HG03135 (cell line): ENCODE measurements around the gene KLF4.

Experiments
- ATAC-seq: cut with Tn5 transposase; IDR thresholded peaks from one replicate; pipeline ENCODE4 v1.9.1; 2021; ENCODE audit warnings: mild to moderate bottlenecking, moderate library complexity; ENCODE audit not compliant: unreplicated experiment

The KLF4 gene

GRCh38 chr9:107460153-107461023, 29.2 kb downstream of the KLF4 start:
- ATAC-seq: no peak

- no peak for ATAC-seq
Measured at GRCh38 chr9:107455425-107456135, 34.0 kb downstream of the KLF4 start.

GRCh38 chr9:107453479-107453878, 36.1 kb downstream of the KLF4 start:
- no peak for ATAC-seq

- no peak for ATAC-seq
Measured at GRCh38 chr9:107447834-107448233, 41.7 kb downstream of the KLF4 start.

- ATAC-seq: no peak
Measured at GRCh38 chr9:107447081-107447480, 42.5 kb downstream of the KLF4 start.

GRCh38 chr9:107446491-107446890, 43.1 kb downstream of the KLF4 start:
- no peak for ATAC-seq

GRCh38 chr9:107443786-107444185, 45.8 kb downstream of the KLF4 start:
- no peak for ATAC-seq

- ATAC-seq: no peak
Measured at GRCh38 chr9:107439991-107440456, 49.5 kb downstream of the KLF4 start.

- no peak for ATAC-seq
Measured at GRCh38 chr9:107438211-107439031, 51.1 kb downstream of the KLF4 start.

- no peak for ATAC-seq
Measured at GRCh38 chr9:107437716-107438115, 51.9 kb downstream of the KLF4 start.

GRCh38 chr9:107435415-107435814, 54.2 kb downstream of the KLF4 start:
- no peak for ATAC-seq
